Activated T-cell treated with anti-CD3 and anti-CD28 coated beads, Interleukin-2, amount 50 U/mL, for 48 hours (primary cell): ENCODE measurements around the gene LHPP.
"Not testable (repeated sequence)": the region's sequence is repeated elsewhere in the genome, so short reads cannot be mapped to it uniquely, and the experiment has no call there.

ENCODE experiments used
- DNase-seq, 2 experiments: peaks; one replicate each; pipeline ENCODE4 v3.0.0-alpha.2; 2020

The LHPP gene

GRCh38 chr10:124539935-124540641 lies 78.5 kb downstream of the LHPP start:
- DNase-seq, result peak; percentile 77 to 80

GRCh38 chr10:124541076-124541903 lies 79.7 kb downstream of the LHPP start:
- no peak for DNase-seq

DNA sequence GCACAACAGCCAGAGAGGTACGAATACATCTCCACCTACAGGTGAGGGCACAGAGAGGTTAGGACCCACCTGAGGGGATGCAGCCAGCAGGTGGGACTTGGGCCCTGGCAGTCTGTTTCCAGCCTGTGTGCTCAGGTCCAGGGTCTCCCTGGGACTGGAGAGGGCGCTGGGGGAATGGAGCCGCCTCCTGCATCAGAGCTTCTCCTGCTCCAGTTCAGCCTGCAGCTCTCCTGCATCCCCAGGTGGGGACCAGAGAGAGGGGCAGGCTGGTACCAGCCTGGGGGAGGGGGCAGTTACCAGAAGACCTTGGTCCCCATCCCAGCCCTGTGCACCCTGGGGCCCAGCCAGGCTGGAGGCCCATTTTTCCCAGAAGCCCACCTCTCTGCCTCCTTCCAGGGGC lies 80.7 kb downstream of the LHPP start:
- no peak for DNase-seq

DNA sequence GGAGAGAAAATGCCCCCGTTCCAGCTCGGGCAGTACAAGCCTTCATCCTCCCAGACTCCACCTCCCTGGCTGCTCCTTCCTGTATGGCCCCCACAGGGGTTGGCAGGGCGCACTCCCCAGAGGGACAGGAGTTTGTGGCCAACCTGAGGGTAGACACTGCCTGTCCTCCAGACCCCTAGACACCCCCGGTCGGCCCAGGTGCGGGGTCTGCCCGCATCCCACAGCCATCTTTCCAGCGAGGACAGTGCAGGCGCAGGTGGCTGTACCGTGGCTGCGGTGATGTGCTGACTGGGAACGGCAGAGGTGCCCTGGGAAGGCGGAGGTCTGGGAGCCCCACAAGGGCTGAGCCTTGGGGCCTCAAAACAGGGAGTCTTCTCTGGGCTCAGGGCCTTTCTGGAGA lies 81.5 kb downstream of the LHPP start:
- no peak for DNase-seq

GRCh38 chr10:124543971-124544370 lies 82.3 kb downstream of the LHPP start:
- no peak for DNase-seq

GRCh38 chr10:124544711-124545110 lies 83.1 kb downstream of the LHPP start:
- no peak for DNase-seq

- DNase-seq, result no peak
Observed at GRCh38 chr10:124545351-124546054, 83.9 kb downstream of the LHPP start.

DNA sequence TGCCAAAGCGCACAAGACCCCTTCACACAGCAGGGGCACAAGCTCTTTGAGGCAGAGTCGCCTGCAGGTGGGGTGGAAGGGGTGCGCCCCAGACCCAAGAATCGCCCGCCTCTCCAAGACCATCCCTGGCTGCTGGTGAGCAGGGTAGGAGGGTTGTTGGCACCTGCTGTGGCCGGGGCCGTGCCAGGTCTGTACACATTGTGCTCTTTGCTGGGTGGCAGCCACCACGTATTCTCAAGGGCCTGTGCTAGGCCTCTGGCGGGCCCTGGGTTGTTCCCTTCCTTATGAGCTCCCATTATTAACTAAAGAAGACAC lies 84.4 kb downstream of the LHPP start:
- no peak for DNase-seq

DNA sequence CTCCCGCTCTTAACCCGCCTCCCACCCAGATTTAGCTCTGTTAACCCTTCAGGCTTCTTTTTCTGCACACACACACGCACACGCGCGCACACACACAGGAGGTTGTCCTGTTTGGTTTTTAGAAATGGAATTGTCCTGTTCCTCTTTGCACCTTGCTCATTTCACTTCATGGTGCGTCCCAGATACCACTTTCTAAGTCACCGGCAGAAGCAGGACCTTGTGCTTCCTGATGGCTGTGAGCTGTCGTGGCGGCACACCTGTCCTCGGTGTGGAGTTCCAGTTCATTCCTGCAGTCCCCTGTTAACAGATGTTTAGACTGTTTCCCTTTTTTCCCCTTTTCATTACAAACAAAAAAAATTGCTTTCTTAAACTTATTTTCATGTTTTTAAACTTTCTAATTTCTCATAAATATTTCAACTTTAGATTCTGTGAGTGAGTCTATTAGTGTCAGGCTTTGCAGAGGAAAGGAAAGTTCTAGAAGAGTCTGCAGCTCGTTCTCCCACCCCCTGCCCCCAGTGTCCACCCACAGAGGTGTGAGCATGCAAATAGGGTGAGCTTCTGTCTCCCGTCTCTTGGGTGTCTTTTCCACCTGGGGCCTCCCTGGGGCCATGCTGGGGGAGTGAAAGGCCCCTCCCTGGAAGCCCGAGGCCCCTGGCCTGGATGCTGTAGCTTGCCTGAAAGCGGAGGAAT lies 85.5 kb downstream of the LHPP start:
- DNase-seq, result no peak

GRCh38 chr10:124547647-124548168 lies 86.1 kb downstream of the LHPP start:
- no peak for DNase-seq

GRCh38 chr10:124549171-124549570 lies 87.5 kb downstream of the LHPP start:
- DNase-seq, result not testable (repeated sequence)

DNA sequence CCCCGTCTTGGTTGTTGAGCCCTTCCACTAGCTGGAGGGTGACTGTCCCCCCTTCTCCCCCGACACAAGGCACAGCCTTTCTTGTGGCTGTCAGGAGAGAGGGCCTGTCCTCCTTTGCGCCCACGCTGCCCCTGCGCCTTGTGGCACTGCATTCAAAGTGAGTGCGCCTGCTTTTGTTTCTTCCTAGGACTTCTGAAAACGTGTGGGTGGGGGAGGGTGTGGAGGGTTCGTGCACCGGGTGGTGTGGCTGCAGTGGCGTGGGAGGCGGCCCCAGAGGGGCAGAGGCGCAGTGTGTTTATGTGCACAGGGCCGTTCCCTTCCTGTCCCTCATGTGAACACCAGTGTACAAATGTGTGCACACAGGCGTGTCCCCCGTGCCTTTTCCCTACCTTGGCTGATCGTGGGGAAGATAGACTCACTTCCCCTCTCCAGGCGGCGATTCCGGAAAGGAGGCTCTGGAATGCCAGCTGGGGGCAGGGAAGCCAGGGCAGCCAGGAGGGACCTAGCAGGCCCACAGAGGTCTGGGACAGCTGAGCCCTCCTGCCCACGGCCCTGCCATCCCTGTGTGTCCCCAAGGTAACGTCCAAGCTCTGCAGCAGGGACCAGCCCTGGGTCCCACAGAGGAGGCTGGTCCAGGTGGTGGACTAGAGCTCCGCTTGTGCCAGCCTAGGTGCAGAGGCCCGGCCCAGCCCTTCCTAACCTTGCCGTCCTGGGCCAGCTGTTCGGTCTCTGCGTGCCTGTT lies 88.8 kb downstream of the LHPP start:
- no peak for DNase-seq

GRCh38 chr10:124551097-124551496 lies 89.5 kb downstream of the LHPP start:
- DNase-seq, result no peak

DNA sequence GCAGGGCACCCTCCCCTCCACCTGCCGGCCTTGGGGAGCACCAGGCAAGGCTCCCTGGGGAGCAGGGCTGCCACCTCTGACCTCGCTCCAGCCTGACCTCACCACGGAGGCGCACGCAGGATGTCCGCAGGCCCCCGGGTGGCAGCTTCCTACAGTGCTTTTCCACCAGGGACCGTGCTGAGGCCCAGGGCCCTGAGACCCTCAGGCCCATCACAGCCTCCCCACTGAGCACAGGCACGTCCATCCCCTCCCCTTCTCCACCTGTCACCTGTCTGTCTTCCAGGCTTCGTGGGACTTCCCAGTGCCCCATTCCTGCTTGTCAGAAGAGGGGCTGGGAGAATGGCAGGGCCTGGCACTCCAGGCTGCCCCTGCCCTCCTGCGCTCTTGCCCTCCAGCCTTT lies 90.1 kb downstream of the LHPP start:
- DNase-seq, result no peak

GRCh38 chr10:124552691-124553276 lies 91.2 kb downstream of the LHPP start:
- no peak for DNase-seq

- DNase-seq, result no peak
Observed at GRCh38 chr10:124554085-124554858, 92.6 kb downstream of the LHPP start.

GRCh38 chr10:124557167-124557566 lies 95.5 kb downstream of the LHPP start:
- DNase-seq, result no peak

- no peak for DNase-seq
Observed at GRCh38 chr10:124557648-124558338, 96.2 kb downstream of the LHPP start.

DNA sequence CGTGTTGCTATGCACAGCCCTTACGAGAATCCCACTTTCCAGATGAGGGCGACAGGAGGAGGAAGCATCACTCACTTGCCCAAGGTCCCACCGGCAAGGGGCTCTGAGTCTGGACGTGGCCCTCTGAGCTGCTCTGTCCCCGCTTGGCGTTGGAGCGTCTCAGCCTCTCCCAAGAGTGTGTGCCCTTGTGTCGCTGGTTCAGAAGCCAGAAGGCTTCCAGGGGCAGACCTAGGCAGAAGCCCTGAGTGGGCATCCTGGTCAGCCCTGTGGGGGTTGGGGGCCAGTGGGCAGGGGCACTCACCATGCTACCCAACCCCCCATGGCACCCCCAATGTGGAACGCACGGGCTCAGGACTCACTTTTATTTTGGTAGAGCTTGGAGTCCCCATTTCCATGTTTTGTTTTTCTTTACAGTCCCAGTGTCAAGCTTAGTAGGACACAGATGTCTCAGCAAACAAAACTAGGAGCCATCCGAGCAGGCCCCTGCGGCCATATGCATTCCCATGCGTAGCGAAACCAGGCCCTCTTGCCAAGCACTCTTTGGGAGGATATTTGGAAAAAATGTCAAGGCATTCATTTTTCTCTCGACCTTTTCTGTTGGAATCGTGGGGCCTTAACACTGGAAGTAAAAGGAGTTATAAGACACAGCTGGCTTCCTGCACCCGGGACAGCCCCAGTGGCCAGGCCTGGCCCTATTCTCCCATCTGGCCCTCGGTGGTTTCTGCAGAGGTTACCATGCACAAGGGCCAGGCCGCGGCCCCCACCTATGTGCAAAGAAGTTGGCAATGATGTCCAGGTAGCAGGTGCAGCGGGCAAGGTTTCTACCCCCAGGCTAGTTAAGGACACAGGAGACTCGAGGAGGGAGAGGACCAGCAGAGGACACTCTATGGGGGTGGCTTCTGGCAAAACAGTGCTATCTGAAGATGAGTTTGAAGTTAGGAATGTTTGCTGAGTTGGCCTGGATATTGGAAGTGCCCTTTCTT lies 97.0 kb downstream of the LHPP start:
- DNase-seq, result no peak
